Spleen (tissue), 11 donors: ENCODE data around the gene SCARB1. TPM values are rescaled to one million over a fixed set of nuclear protein-coding genes. Genes with fewer than 3 reads are reported as not detected.

Experiments
- DNase-seq: peaks from one replicate; pipeline ENCODE4 v3.0.0-alpha.2; 2020
- H3K27ac ChIP-seq, 8 donors: fragments of 200-600 bp; sonication (generic) in 7 of 8; 1 replicate in 4 of 8; 2 replicates in 4 of 8; pipeline versions ENCODE4 v1.5.0 to v1.8.0; 2016 to 2021; ENCODE audit warnings: inconsistent platforms in 4 of 8, mild to moderate bottlenecking in 4 of 8, moderate library complexity in 1 of 8
- H3K27me3 ChIP-seq, 7 donors: fragments of 200-600 bp; sonication (generic) in 6 of 7; replicated peaks in 1 of 7; 1 replicate in 4 of 7; 2 replicates in 3 of 7; pipeline versions ENCODE4 v1.5.0 to v1.8.0; 2016 to 2021; ENCODE audit warnings: inconsistent platforms in 3 of 7, mild to moderate bottlenecking in 1 of 7
- H3K36me3 ChIP-seq, 6 donors: fragments of 200-600 bp; sonication (generic) in 5 of 6; 1 replicate in 4 of 6; 2 replicates in 2 of 6; pipeline versions ENCODE4 v1.5.0 to v1.8.0; 2016 to 2021; ENCODE audit warnings: inconsistent platforms in 2 of 6
- H3K4me1 ChIP-seq, 6 donors: fragments of 200-600 bp; sonication (generic) in 5 of 6; 1 replicate in 3 of 6; 2 replicates in 3 of 6; pipeline versions ENCODE4 v1.5.0 to v1.8.0; 2016 to 2021; ENCODE audit warnings: inconsistent platforms in 3 of 6
- H3K4me3 ChIP-seq, 8 donors: fragments of 200-600 bp; sonication (generic) in 7 of 8; 1 replicate in 4 of 8; 2 replicates in 4 of 8; pipeline versions ENCODE4 v1.5.0 to v1.8.0; 2016 to 2021; ENCODE audit warnings: inconsistent platforms in 4 of 8, mild to moderate bottlenecking in 4 of 8, moderate library complexity in 2 of 8
- H3K9me3 ChIP-seq, 8 donors: fragments of 200-600 bp; sonication (generic) in 7 of 8; 1 replicate in 4 of 8; 2 replicates in 4 of 8; pipeline versions ENCODE4 v1.5.0 to v1.8.0; 2016 to 2021; ENCODE audit warnings: inconsistent platforms in 4 of 8
- CTCF ChIP-seq, 11 experiments: fragments of 200-600 bp in 7 of 11; fragments of 450-650 bp in 4 of 11; sonication (generic) in 4 of 11; IDR thresholded peaks in 8 of 11; conservative IDR thresholded peaks in 3 of 11; 1 replicate in 7 of 11; 2 replicates in 4 of 11; pipeline versions ENCODE4 v1.4.0 to v1.8.0; 2016 to 2021; ENCODE audit warnings: antibody characterized with exemption in 11 of 11, inconsistent platforms in 4 of 11, mild to moderate bottlenecking in 1 of 11
- POLR2A ChIP-seq, 3 donors: fragments of 450-650 bp; IDR thresholded peaks; one replicate each; pipeline ENCODE4 v1.5.1; 2017; ENCODE audit warnings: antibody characterized with exemption in 3 of 3, mild to moderate bottlenecking in 1 of 3
- POLR2AphosphoS5 ChIP-seq, 3 donors: sonication (generic); formaldehyde crosslinking; IDR thresholded peaks; one replicate each; pipeline ENCODE4 v1.5.1; 2017; ENCODE audit warnings: antibody characterized with exemption in 3 of 3
- whole genome bisulfite sequencing, 5 donors: extraction: QIAGEN DNeasy Blood & Tissue Kit in 3 of 5; methylation state at CpG; one replicate each; pipeline versions ENCODE4 v1.1.5 to v1.1.7; 2013 to 2018; 5-methylcytosine and 5-hydroxymethylcytosine counted together
- intact Hi-C: fragments of 100-400 bp; cut with DNase I; formaldehyde crosslinking; loops from one replicate; pipeline ENCODE4 v1.15.0; 2023; ENCODE audit warnings: low total_unique reads
- polyA plus RNA-seq, 3 donors: library from polyadenylated mRNA; stranded (reverse); fragments of 200-250 nt; gene quantifications; one replicate each; pipeline ENCODE4 v1.2.1, GENCODE V29; 2013
- total RNA-seq, 7 donors: library from RNA; depleted of rRNA in 3 of 7; stranded (reverse); fragments of >200 nt in 3 of 7; fragmentation: NEBNext Ultra II Directional in 4 of 7; extraction: Animal tissue kit (Norgen Biotek cat#: 25700) in 4 of 7; gene quantifications; one replicate each; pipeline versions ENCODE4 v1.1.0 to v1.2.1, GENCODE V29; 2016 to 2021
- donor health status: healthy with polysubstance abuse.
- donor health status: DM: no; HTN: no; CAD: no; lungs with moderate emphysema.
- donor health status: DM: no; HTN: no; CAD: no.
- donor health status: Bipolar disorder and iron deficiency.
- donor health status: healthy.
- donor health status: DM: no; HTN: no; CAD: no.
- donor health status: DM: yes; HTN: yes; CAD: no.

SCARB1 gene
- total and polyA plus RNA-seq, 10 donors: 11.9 to 59.3 (median 24.3) TPM

GRCh38 chr12:124828264-124829007 lies 35.2 kb downstream of the SCARB1 start:
- intact Hi-C loops: no loop called here
- TF ChIP-seq CTCF (IDR thresholded peaks at IDR 0.05 in 8 of 11, conservative IDR thresholded peaks at IDR 0.05 in 3 of 11): no peak
- no peak for TF ChIP-seq POLR2AphosphoS5 (IDR thresholded peaks at IDR 0.05)
- no peak for TF ChIP-seq POLR2A (IDR thresholded peaks at IDR 0.05)
- WGBS, 5 donors: 78 to 91% (median 90%) methylated on average over 18 of the region's 18 CpGs
- Histone ChIP-seq H3K27ac (no peak overlapping the region), H3K4me3 (no peak overlapping the region), H3K36me3 (no peaks in the 10 kb centered on the region), H3K4me1 (peaks cover 0 to 1% (median 0%) of the 10 kb centered on the region in 6 donors), H3K9me3 (peaks cover 0 to 9% (median 3%) of the 10 kb centered on the region in 8 donors), H3K27me3 (no peaks in the 10 kb centered on the region)
- DNase-seq: no peak

- 73 to 86% (median 83%) methylated on average over 15 of the region's 15 CpGs for WGBS, 5 donors
Observed at GRCh38 chr12:124827588-124828184, 36.0 kb downstream of the SCARB1 start.

GRCh38 chr12:124824195-124824594 lies 39.5 kb downstream of the SCARB1 start:
- H3K4me1 ChIP-seq: no peaks in the 10 kb centered on the region
- DNase-seq: no peak
- TF ChIP-seq POLR2AphosphoS5 (IDR thresholded peaks at IDR 0.05): no peak
- no peaks in the 10 kb centered on the region for H3K9me3 ChIP-seq
- intact Hi-C loops: no loop called here
- WGBS, 5 donors: 68 to 88% (median 81%) methylated on average over 8 of the region's 8 CpGs
- H3K4me3 ChIP-seq: no peak overlapping the region
- H3K27me3 ChIP-seq: no peaks in the 10 kb centered on the region
- H3K36me3 ChIP-seq: no peaks in the 10 kb centered on the region
- H3K27ac ChIP-seq: no peak overlapping the region

More at GRCh38 chr12:124827588-124828184, 36.0 kb downstream of the SCARB1 start:
- no peak overlapping the region for H3K27ac ChIP-seq
- DNase-seq: no peak
- H3K36me3 ChIP-seq: no peaks in the 10 kb centered on the region
- H3K4me1 ChIP-seq: no peaks in the 10 kb centered on the region
- TF ChIP-seq POLR2AphosphoS5 (IDR thresholded peaks at IDR 0.05) (no peak), CTCF (IDR thresholded peaks at IDR 0.05 in 8 of 11, conservative IDR thresholded peaks at IDR 0.05 in 3 of 11) (no peak), POLR2A (IDR thresholded peaks at IDR 0.05) (no peak)
- intact Hi-C loops: no loop called here
- peaks cover 0 to 9% (median 3%) of the 10 kb centered on the region in 8 donors for H3K9me3 ChIP-seq
- H3K27me3 ChIP-seq: no peaks in the 10 kb centered on the region
- H3K4me3 ChIP-seq: no peak overlapping the region

- intact Hi-C loops: no loop called here
- no peak for DNase-seq
- no peak for TF ChIP-seq CTCF (IDR thresholded peaks at IDR 0.05 in 8 of 11, conservative IDR thresholded peaks at IDR 0.05 in 3 of 11)
- TF ChIP-seq POLR2A (IDR thresholded peaks at IDR 0.05): no peak
- no peak for TF ChIP-seq POLR2AphosphoS5 (IDR thresholded peaks at IDR 0.05)
- no peaks in the 10 kb centered on the region for H3K36me3 ChIP-seq
- no peaks in the 10 kb centered on the region for H3K9me3 ChIP-seq
- no peaks in the 10 kb centered on the region for H3K4me1 ChIP-seq
- H3K4me3 ChIP-seq: no peak overlapping the region
- H3K27me3 ChIP-seq: no peaks in the 10 kb centered on the region
- no peak overlapping the region for H3K27ac ChIP-seq
- WGBS, 5 donors: 86 to 89% (median 89%) methylated on average over 16 of the region's 16 CpGs
Observed at GRCh38 chr12:124823272-124823970, 40.2 kb downstream of the SCARB1 start.
